NCI-H526 treated with DMSO at 0.1 percent for 48 hours (cell line): Measurements from ENCODE around the gene TMEM59.
"Not testable (repeated sequence)": the region's sequence is repeated elsewhere in the genome, so short reads cannot be mapped to it uniquely, and the experiment has no call there.

ENCODE experiments used
- DNase-seq: peaks from one replicate; lab custom pipeline; 2025; lab: John Stamatoyannopoulos, UW

TMEM59 gene

DNA sequence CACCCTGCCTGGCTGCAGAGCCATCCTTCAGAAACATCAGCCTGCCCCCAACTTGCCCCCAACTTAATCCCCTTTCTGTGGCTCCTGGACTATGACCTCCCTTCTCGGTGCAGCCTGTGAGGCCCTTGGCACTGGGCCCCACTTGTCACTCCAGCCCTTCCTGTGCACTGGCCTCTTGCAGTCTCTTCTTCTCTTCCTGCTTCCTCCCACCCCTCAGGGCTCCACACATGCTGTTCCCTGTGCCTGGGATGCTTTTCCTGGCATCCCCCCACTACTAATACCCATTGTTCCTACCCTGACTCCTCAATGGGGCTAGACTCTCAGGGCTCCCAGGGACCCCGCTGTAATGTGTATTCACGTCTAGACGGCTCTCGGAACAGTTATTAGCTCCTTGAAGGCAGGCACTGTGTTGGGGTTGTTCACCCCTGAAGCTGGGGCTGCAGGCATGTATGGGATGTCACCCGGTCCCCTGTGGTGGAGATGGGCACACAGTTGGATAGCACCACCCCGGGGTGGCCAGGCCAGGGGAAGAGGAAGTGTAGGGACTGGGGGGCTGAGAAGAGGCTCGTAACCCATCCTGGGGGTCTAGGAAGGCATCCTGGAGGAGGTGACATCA is 39.5 kb downstream of the TMEM59 start:
- no peak for DNase-seq

DNA sequence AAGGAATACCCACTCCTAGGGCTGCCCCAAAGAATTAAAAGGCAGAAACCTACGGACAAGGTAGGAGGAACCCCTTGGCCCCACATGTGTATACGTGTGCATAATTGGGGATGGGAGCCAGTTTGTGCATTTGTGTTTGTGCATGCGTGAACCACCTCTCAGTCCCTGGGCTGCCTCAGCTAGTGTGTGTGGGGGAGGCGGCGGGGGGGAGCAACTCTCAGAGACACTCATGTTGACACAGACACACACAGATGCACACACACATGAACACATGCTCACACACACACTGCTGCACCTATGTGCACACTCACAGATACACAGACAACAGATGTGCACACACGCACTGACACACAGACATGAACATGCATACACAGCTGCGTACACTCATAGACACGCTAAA is 40.1 kb downstream of the TMEM59 start:
- DNase-seq = no peak

DNA sequence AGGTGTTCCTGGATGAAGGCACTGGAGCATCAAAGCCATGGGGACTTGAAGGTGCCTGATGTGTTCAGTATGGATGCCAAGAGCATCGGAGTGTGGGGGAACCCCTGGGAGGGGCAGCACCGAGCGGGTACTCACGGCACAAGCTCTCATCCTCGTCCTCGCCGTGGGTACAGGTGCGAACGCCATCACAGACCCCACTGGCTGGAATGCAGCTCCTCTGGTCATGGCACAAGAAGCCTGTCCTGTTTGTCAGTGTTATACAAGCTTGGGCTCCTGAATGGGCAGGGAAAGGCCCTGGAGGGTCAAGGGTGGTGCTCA is 41.0 kb downstream of the TMEM59 start:
- no peak for DNase-seq

DNA sequence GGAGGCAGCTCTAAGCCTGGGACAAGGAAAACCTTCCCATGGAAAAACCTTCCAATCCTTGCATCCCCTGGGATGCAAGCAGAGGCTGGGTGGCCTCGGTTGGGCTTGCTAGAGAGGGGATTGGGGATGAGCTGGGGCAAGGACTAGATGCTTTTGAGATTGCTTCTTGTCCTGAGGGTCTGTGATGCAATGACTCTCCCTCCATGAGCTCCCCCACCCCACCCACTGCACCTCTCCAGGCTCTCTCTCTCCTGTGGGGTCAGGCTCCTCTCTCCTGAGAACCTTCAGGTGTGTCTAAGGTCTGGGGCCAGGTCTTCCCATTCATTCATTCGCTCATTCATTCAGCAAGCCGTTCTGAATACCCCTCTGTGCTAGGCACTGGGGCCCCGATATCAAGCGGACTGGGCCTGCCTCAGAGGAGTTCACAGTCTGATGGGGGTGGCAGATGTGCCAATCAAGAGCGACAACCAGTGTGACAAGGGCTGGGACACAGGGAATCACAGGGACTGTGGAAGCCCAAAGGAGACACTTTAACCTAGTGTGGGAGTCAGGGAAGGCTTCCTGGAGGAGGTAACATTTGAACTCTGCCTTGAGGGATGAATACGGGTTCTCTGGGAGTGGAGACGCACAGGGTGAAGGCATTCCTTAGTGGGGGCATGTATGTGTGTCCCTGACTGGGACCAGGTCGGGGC is 41.5 kb downstream of the TMEM59 start:
- no peak for DNase-seq

DNA sequence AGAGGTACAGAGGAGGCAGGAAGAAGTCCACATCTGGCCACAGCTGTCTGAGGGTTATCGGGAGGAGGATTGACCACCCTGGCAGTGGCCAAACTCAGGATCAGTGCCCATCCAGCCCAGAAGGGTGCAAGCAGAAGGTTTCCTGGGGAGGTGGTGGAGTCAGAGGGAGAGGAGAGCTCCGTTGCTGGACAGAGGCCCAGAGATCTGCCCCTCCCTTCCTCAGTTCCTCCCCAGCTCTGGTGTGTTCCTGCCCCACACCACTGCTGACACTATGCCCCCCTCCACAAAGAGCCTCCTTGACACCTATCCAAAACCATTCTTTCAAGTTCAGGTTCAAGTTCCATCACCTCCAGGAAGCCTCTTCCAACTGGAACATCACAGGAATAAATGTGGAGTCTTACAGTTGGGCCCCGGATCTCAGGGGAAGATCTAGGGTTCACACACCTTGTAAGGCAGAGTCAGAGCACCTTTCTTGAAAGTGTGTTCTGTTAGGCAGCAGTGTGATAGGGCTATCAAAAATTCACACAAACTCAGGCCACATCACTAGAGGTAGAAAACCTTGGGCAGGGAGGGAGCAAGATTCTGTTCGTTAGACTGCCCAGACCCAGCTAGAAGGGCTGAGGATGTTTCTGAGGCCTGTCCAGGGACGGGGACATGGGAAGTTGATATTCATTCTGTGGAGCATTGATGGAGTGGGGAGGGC is 42.4 kb downstream of the TMEM59 start:
- DNase-seq = no peak

DNA sequence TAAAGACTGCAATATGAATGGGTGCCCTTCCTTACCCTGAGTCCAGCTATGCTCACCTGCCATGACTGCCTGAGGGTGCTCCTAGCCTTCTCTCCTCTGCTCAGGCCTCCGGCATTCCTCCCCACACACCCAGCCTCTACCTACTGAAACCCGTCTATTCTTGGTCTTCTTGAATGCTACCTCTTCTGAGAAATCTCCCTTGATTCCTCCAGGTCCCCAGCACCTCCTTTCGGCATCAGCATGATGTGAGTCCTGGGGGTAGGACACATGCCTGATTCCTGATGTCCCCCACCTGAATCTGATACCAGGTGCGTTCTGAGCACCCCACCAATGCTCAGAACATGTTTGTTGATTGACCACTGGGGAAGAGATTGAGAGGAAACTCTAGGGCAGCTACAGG is 43.6 kb downstream of the TMEM59 start:
- no peak for DNase-seq

DNA sequence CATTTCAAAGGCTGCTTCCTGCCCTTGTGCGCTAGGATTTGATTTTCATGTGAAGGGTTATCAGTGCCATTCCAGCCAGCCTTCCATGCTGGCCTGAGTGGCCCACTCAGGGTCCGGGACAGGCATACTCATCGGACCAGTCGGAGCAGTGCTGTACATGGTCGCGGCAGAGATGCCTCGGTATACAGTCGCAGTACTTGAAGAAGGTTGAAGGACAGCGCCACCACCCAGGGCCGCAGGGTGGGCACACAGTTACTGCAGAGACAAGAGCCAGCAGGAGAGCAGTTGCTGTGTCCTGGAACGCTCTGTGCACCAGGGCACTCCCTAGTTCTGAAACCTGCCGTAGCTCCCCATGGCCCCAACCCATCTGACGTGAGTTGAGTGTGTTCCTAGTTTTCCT is 44.1 kb downstream of the TMEM59 start:
- no peak for DNase-seq

DNA sequence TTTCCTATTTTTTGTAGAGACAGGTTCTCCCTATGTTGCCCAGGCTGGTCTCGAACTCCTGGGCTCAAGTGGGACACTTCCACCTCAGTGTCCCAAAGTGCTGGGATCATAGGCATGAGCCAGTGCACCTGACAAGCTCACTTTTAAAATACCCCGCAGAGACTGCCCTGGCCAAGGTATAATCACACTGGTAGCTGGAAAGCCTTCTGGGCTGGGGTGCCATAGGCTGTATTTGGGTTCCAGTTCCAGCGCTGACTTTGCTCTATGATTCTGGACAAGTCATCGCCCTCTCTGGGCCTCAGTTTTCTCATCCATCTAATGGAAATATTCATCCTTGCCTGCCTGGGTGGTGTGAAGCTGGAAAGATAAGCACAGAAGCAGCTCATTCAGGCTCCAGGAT is 45.4 kb downstream of the TMEM59 start:
- DNase-seq = no peak

DNA sequence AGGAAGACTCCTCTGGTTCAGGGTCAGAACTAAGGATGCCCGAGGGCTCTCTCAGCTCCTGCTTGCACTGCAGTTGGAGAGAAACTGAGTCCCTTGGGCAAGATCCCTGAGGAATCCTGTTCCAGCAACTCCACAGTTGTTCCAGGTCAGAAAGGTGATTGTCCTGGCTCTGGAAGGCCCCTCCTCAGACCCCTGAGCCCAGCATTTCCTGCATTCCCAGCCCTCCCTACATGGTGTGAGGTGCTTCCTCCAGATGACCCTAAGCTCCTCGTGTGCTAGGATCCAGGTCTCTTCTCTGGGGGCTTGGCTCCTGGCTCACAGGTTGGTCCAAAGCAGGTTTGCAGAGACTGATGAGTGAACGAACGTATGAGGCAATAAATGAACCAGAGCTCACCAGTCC is 46.5 kb downstream of the TMEM59 start:
- no peak for DNase-seq

DNA sequence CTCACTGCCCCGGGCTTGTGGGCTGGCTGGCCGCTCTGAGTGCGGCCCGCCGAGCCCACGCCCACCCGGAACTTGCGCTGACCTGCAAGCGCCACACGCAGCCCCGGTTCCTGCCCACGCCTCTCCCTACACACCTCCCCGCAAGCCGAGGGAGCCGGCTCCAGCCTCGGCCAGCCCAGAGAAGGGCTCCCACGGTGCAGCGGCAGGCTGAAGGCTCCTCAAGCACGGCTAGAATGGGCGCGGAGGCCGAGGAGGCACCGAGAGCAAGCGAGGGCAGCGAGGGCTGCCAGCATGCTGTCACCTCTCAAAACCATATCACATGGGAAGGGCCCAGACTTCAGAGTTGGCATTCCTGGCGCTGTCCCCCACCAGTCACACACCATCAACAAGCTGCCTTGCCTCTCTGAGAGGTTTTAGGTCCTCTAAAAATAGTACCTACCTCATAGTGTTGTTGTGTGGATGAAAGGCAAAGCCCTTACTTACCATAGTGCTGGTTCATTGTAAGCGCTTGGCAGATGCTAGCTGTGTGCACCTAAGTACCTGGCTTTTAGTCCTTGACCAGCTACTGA is 48.4 kb downstream of the TMEM59 start:
- no peak for DNase-seq

DNA sequence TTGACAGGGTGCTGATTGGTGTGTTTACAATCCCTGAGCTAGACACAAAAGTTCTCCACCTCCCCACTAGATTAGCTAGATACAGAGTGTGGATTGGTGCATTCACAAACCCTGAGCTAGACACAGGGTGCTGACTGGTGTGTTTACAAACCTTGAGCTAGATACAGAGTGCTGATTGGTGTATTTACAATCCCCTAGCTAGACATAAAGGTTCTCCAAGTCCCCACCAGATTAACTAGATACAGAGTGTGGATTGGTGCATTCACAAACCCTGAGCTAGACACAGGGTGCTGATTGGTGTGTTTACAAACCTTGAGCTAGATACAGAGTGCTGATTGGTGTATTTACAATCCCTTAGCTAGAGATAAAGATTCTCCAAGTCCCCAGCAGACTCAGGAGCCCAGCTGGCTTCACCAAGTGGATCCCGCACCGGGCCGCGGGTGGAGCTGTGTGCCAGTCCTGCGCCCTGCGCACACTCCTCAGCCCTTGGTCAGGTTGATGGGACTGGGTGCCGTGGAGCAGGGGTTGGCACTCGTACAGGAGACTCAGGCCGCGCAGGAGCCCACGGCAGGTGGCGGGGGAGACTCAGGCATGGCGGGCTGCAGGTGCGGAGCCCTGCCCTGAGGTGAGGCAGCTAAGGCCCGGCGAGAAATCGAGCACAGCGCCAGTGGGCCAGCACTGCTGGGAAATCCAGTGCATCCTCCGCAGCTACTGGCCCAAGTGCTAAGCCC is 49.1 kb downstream of the TMEM59 start:
- DNase-seq = not testable (repeated sequence)

DNA sequence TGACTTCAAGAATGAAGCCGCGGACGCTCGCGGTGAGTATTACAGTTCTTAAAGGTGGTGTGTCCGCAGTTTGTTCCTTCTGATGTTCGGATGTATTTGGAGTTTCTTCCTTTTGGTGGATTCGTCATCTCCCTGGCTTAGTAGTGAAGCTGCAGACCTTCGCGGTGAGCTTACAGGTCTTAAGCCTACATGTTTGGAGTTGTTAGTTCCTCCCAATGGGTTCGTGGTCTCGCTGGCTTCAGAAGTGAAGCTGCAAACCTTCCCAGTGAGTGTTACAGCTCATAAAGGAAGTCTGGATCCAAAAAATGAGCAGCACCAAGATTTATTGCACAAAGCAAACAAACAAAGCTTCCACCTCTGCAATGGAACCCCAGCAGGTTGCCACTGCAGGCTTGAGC is 49.8 kb downstream of the TMEM59 start:
- DNase-seq = no peak

DNA sequence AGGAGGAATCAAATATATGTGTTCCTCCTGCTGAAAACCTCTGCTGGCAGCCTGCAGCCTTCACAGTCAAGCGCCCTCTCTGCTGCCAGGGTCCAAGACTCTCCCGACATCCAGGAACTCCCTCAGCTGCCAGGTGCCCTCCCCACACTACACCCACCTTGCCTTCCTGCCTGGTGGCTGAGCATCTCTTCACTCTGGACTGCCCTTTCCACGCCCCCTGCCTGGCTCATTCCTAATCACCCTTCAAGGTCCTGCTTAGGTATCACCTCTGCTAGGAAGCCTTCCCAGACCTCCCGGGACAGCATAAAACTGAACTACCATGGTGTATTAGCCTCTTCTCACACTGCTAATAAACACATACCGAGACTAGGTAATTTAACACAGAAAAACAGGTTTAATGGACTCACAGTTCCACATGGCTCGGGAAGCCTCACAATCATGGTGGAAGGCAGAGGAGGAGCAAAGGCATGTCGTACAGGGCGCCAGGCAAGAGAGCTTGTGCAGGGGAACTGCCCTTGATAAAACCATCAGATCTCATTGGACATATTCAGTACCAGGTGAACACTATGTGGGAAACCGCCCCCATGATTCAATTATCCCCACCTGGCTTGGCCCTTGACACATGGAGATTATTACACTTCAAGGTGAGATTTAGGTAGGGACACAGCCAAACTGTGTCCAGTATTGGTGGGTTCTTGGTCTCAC is 50.3 kb downstream of the TMEM59 start:
- DNase-seq = no peak

DNA sequence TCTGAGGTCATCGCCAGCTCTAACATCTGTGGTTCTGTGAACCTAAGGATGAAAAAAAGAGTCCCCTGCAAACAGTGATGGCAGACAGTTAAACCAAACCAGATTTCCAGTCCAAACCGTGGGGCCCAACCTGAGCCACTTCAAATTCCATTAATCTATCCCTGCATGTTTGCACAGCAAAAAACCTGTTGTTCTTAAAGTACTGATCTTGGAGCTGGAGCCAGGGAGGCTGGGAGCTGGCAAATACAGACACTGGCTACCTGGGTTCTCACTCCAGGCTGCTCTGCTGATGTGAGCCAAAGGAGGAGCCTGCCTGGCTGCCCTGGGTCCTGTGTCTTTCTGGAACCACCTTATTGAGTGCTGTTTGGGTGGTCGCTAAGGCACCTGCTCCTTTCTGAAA is 51.4 kb downstream of the TMEM59 start:
- DNase-seq = no peak

DNA sequence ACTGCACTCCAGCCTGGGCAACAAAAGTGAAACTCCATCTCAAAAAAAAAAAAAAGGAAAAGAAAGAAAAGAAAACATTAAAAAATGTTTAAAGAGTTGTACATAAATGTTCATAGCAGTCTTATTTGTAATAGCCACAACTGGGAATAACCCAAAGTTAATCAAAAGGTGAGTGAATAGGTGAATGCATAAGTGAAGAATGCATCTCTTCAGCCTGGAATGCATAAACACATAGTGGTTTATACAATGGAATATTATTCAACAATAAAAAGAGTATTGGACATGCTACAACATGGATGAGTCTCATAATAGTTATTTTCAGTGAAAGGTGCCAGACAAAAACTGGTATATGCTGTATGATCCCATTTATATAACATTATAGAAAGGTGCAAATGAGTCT is 53.1 kb downstream of the TMEM59 start:
- DNase-seq = no peak

DNA sequence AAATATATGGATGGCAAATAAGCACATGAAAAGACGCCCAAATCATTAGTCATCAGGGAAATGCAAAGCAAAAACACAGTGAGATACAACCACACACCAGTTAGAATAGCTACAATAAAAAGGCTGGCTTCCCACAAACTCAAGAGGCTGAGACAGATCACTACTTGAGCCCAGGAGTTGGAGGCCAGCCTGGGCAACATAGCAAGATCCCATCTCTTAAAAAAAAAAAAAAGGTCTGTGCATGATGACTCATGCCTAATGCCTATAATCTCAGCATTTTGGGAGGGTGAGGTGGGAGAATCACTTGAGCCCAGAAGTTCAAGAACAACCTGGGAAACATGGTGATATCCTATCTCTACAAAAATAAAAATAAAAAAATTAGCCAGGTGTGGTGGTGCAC is 54.8 kb downstream of the TMEM59 start:
- no peak for DNase-seq

DNA sequence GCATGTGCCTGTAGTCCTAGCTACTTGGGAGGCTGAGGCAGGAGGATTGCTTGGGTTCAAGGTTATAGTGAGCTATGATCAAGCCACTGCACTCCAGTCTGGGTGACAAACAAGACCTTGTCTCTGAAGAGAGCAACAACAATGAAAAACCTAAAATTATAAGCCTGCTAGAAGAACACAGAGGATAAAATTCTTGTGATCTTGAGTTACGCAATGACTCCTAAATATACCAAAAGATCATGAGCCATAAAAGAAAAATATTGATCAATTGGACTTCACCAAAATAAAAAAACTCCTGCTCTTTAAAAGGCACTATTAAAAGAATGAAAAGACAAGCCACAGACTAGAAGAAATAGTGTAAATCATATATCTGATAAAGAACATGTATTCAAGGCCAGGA is 57.3 kb downstream of the TMEM59 start:
- no peak for DNase-seq

DNA sequence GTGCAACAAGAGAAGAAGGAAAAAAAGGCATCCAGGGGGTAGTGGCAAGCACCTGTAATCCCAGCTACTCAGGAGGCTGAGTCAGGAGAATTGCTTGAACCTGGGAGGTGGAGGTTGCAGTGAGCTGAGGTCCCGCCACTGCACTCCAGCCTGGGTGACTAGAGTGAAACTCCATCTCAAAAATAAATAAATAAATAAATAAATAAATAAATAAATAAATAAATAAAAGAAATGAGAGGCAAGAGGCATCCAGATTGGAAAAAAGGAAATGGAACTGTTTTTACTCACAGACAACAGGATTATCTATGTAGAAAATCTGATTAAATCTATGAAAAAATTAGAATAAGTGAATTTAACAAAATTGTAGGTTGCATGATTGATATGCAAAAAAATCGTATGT is 58.5 kb downstream of the TMEM59 start:
- not testable (repeated sequence) for DNase-seq

DNA sequence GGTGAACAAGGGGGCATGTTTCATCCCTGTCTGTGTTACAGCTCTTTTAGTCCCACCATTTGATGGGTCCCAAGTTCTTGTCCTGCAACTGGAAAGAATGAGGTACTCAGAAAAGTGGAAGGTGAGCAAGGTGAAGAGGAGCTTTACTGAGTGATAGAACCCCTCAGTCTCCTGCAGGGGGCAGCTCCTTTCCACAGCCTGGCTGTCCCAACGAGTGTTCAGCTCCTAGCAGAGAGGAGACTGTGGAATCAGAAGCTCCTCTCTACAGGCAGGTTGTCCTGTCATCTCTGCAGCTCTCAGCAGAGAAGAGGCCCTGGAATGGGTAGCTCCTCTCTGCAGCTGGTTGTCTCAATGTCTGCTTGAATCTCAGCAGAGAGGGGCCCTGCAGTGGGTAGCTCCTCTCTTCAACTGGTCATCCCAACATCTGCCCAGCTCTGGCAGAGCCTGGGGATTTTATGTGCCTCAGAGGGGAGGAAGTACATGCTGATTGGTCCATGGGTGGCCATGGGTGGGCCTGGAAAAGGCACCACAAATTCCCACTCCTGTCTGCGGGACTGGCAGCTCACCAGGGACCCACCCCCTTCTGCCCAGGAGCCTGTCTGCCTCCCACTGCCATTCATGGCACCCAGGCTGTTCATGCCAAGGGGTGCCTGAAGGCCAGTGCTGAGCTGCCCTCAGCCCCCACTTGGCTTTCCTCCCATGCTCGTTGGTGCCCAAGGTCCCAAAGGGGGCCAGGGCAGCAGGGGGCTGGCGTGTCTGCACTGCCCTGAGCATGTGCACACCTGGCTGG is 60.7 kb downstream of the TMEM59 start:
- no peak for DNase-seq

DNA sequence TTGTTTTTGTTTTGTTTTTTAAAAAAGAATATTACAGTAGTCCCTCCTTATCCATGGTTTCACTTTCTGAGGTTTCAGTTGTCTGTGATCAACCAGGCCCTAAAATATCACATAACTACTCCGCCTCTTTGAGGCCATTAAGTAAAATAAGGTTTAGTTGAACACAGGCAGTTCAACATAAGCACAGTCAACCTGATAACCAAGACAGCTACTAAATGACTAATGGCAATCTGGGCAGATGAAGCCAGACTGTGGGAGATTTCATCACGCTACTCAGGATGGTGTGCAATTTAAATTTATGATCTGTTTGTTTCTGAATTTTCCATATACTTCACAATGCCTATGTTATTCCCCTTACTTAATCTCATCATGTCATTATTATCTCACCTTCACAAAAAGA is 65.1 kb downstream of the TMEM59 start:
- DNase-seq = no peak

DNA sequence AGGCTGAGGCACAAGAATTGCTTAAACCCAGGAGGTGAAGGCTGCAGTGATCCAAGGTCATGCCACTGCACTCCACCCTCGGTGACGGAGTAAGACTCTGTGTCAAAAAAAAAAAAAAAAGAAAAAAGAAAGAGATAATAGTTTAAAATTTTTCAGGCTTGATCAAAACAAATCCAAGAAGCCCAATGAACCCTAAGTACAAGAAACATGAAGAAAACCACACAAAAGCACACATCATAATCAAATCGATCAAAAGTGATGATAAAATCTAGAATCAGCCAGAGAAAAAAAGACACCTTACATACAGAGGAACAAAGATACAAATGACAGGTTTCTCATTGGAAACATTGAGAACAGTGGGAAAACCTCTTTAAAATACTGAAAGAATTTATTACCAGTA is 66.5 kb downstream of the TMEM59 start:
- DNase-seq = no peak
